Measurements from ENCODE around the gene SYNJ2. TPM values are rescaled to one million over a fixed set of nuclear protein-coding genes. Genes with fewer than 3 reads are reported as not detected.

Gene SYNJ2
- total RNA-seq, 1 donor from 2014 or later = 12.3 TPM

DNA sequence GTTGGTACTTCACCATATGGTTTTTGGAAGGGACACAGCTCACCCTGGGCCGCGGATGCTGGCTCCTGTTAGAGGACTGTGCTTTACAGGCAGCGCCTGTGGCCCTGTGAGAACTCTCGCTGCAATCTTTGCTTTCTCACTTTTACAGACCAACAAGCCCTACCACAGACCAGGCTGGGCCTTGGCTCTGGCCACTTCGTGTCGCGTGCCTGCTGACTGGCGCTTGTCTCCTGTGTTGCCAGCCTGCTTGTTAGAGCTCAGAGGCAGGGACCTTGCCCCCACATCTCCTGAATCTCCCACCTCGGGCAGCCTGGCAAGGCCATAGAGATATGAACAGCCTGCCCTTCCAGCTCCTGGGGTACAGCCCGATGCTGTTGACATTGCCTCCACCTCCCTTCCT is 56.1 kb downstream of the SYNJ2 start:
- H3K4me1 ChIP-seq = peaks cover 67% of the 10 kb centered on the region
- no peak for TF ChIP-seq CTCF (IDR thresholded peaks at IDR 0.05; ENCODE audit: borderline replicate concordance)
- H3K4me3 ChIP-seq = no peak overlapping the region
- peak; percentile 21 for DNase-seq
- intact Hi-C loops (cut with micrococcal nuclease) = no loop called here
- peak overlapping the region; percentile 64 for H3K27ac ChIP-seq (replicated peaks)
- H3K27me3 ChIP-seq (ENCODE audit: low read depth) = no peaks in the 10 kb centered on the region
- H3K36me3 ChIP-seq = peaks cover 4% of the 10 kb centered on the region
- H3K9me3 ChIP-seq (replicated peaks) = no peaks in the 10 kb centered on the region

GRCh38 chr6:158038291-158039177 is 56.9 kb downstream of the SYNJ2 start:
- Histone ChIP-seq H3K27ac (replicated peaks) (peak overlapping the region; percentile 64), H3K36me3 (peaks cover 4% of the 10 kb centered on the region), H3K27me3 (ENCODE audit: low read depth) (no peaks in the 10 kb centered on the region), H3K4me3 (no peak overlapping the region), H3K9me3 (replicated peaks) (no peaks in the 10 kb centered on the region), H3K4me1 (peaks cover 63% of the 10 kb centered on the region)
- TF ChIP-seq CTCF (IDR thresholded peaks at IDR 0.05; ENCODE audit: borderline replicate concordance) = no peak
- intact Hi-C loops (cut with micrococcal nuclease) = no loop called here
- DNase-seq = peak; percentile 10

DNA sequence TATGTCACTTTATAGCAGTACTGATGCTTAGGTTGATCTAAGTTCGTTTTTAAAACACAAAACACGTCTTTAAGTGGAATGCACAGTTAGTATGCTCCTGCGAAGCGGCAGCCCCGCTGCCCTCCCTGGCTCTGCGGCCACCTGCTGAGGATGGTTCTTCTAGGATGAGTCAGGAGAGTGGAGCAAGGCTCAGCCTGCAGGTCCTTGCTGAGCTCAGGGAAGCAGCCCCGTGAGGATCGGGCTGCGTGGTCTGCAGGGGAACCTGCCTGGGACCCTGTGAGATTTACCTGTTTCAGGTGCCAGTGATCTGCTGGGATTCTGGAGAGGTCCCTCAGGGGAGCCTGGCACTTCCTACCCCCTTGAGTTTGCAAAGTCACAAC is 57.5 kb downstream of the SYNJ2 start:
- H3K27me3 ChIP-seq (ENCODE audit: low read depth) = no peaks in the 10 kb centered on the region
- peak overlapping the region; percentile 94 for H3K27ac ChIP-seq (replicated peaks)
- TF ChIP-seq CTCF (IDR thresholded peaks at IDR 0.05; ENCODE audit: borderline replicate concordance) = no peak
- H3K4me3 ChIP-seq = no peak overlapping the region
- peaks cover 57% of the 10 kb centered on the region for H3K4me1 ChIP-seq
- intact Hi-C loops (cut with micrococcal nuclease) = no loop called here
- peaks cover 4% of the 10 kb centered on the region for H3K36me3 ChIP-seq
- no peaks in the 10 kb centered on the region for H3K9me3 ChIP-seq (replicated peaks)
- DNase-seq = peak; percentile 8

- Histone ChIP-seq H3K36me3 (peaks cover 4% of the 10 kb centered on the region), H3K4me1 (peaks cover 53% of the 10 kb centered on the region), H3K9me3 (replicated peaks) (no peaks in the 10 kb centered on the region), H3K27me3 (ENCODE audit: low read depth) (no peaks in the 10 kb centered on the region), H3K4me3 (no peak overlapping the region), H3K27ac (replicated peaks) (peak overlapping the region; percentile 94)
- peak; percentile 29 for DNase-seq
- TF ChIP-seq CTCF (IDR thresholded peaks at IDR 0.05; ENCODE audit: borderline replicate concordance) = no peak
- intact Hi-C loops (cut with micrococcal nuclease) = loop anchor here (10.0 kb wide), 1 partner anchor 45 kb away; no protein-coding TSS in a partner anchor
Observed at GRCh38 chr6:158039571-158040050, 57.9 kb downstream of the SYNJ2 start.

DNA sequence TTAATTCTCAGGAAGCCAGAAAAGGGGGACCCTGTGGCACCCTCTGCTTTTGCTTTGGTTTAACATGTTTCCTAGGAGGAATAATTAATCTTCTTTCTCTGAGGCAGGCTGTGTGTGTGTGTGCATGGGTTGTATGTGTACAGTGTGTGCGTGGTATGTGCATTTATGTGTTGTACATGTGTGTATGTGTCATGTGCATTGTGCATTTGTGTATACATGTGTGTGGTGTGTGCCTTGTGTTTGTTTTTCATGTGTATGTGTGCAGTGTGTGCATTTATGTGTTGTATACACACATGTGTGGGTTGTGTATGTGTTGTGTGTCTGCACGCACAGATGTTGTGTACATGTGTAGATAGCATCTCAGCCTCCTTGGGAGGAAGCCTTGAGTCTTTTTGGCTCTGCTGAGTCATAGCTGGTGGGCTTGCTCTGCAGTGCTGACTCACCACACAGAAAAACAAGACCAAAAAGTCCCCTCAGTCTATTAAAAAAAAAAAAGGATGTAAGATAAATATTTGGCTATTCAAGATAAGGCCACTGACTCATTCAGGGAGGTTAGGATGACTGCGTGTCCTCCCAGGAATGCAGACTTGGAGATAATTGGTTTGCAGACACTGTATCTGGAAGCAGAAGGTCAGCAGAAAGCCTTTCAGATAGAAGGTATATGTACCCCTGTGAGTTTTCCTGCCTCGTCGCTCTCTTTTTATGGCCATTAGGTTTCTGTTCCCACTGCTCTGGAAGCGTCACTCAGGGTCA is 58.6 kb downstream of the SYNJ2 start:
- no peak overlapping the region for H3K4me3 ChIP-seq
- intact Hi-C loops (cut with micrococcal nuclease) = loop anchor here (10.0 kb wide), 1 partner anchor 45 kb away; no protein-coding TSS in a partner anchor
- peaks cover 4% of the 10 kb centered on the region for H3K36me3 ChIP-seq
- H3K27ac ChIP-seq (replicated peaks) = peak overlapping the region; percentile 94
- no peaks in the 10 kb centered on the region for H3K27me3 ChIP-seq (ENCODE audit: low read depth)
- no peaks in the 10 kb centered on the region for H3K9me3 ChIP-seq (replicated peaks)
- H3K4me1 ChIP-seq = peaks cover 59% of the 10 kb centered on the region
- DNase-seq = no peak
- no peak for TF ChIP-seq CTCF (IDR thresholded peaks at IDR 0.05; ENCODE audit: borderline replicate concordance)

Data from left ventricle myocardium inferior (tissue), 1 donor.